Effector memory CD8-positive, alpha-beta T cell (primary cell): ENCODE data around the gene SOS2.
"Not testable (repeated sequence)": the region's sequence is repeated elsewhere in the genome, so short reads cannot be mapped to it uniquely, and the experiment has no call there.

Experiments used
- ATAC-seq: fragments of 150-1000 bp; cut with Tn5 transposase; replicated peaks from 2 replicates; pipeline ENCODE4 v1.10.0; 2021; ENCODE audit warnings: mild to moderate bottlenecking, moderate library complexity
- DNase-seq, 3 experiments: peaks; one replicate each; pipeline ENCODE4 v3.0.0; 2021
- H3K27ac Mint-ChIP-seq, 2 donors: one replicate each; pipeline ENCODE4 v1.8.0; 2022; ENCODE audit warnings: mild to moderate bottlenecking in 2 of 2, mixed read lengths in 2 of 2, moderate library complexity in 2 of 2
- H3K27me3 Mint-ChIP-seq, 2 donors: one replicate each; pipeline ENCODE4 v1.8.0; 2022; ENCODE audit warnings: mixed read lengths in 2 of 2
- H3K36me3 Mint-ChIP-seq: one replicate; pipeline ENCODE4 v1.8.0; 2022; ENCODE audit warnings: mild to moderate bottlenecking, moderate library complexity, mixed read lengths; ENCODE audit not compliant: insufficient read depth
- H3K4me1 Mint-ChIP-seq, 2 donors: one replicate each; pipeline ENCODE4 v1.8.0; 2022; ENCODE audit warnings: low read depth in 2 of 2, mixed read lengths in 2 of 2
- H3K4me3 Mint-ChIP-seq, 2 donors: one replicate each; pipeline ENCODE4 v1.8.0; 2022; ENCODE audit warnings: mild to moderate bottlenecking in 2 of 2, mixed read lengths in 2 of 2, moderate library complexity in 2 of 2
- H3K9me3 Mint-ChIP-seq, 2 donors: one replicate each; pipeline ENCODE4 v1.8.0; 2022; ENCODE audit warnings: mixed read lengths in 2 of 2

Gene SOS2

GRCh38 chr14:50215416-50215815 is 16.0 kb downstream of the SOS2 start:
- no peaks in the 10 kb centered on the region for H3K9me3 Mint-ChIP-seq
- H3K36me3 Mint-ChIP-seq = peaks cover 9% of the 10 kb centered on the region
- DNase-seq = no peak
- no peak overlapping the region for H3K4me3 Mint-ChIP-seq
- ATAC-seq = no peak
- H3K27ac Mint-ChIP-seq = no peak overlapping the region
- no peaks in the 10 kb centered on the region for H3K27me3 Mint-ChIP-seq
- peaks cover 12 to 30% of the 10 kb centered on the region in 2 donors for H3K4me1 Mint-ChIP-seq

- ATAC-seq = no peak
- H3K9me3 Mint-ChIP-seq = no peaks in the 10 kb centered on the region
- H3K4me1 Mint-ChIP-seq = peaks cover 9 to 27% of the 10 kb centered on the region in 2 donors
- H3K27ac Mint-ChIP-seq = no peak overlapping the region
- no peak for DNase-seq
- no peak overlapping the region for H3K4me3 Mint-ChIP-seq
- H3K36me3 Mint-ChIP-seq = peaks cover 9% of the 10 kb centered on the region
- no peaks in the 10 kb centered on the region for H3K27me3 Mint-ChIP-seq
These were observed 17.6 kb downstream of the SOS2 start for GRCh38 chr14:50213795-50214194.

GRCh38 chr14:50212726-50213125 is 18.7 kb downstream of the SOS2 start:
- Mint-ChIP-seq H3K9me3 (no peaks in the 10 kb centered on the region), H3K4me3 (no peak overlapping the region), H3K36me3 (peaks cover 7% of the 10 kb centered on the region), H3K4me1 (peaks cover 7 to 32% of the 10 kb centered on the region in 2 donors), H3K27me3 (no peaks in the 10 kb centered on the region), H3K27ac (no peak overlapping the region)
- no peak for ATAC-seq
- DNase-seq = no peak

GRCh38 chr14:50210074-50210473 is 21.3 kb downstream of the SOS2 start:
- no peaks in the 10 kb centered on the region for H3K27me3 Mint-ChIP-seq
- peaks cover 9 to 35% of the 10 kb centered on the region in 2 donors for H3K4me1 Mint-ChIP-seq
- H3K4me3 Mint-ChIP-seq = no peak overlapping the region
- H3K36me3 Mint-ChIP-seq = peaks cover 14% of the 10 kb centered on the region
- ATAC-seq (no peak), DNase-seq (no peak)
- no peaks in the 10 kb centered on the region for H3K9me3 Mint-ChIP-seq
- no peak overlapping the region for H3K27ac Mint-ChIP-seq

GRCh38 chr14:50198499-50198898 is 32.9 kb downstream of the SOS2 start:
- H3K27me3 Mint-ChIP-seq = no peaks in the 10 kb centered on the region
- peaks cover 37% of the 10 kb centered on the region for H3K36me3 Mint-ChIP-seq
- no peak for ATAC-seq
- no peaks in the 10 kb centered on the region for H3K4me1 Mint-ChIP-seq
- DNase-seq = no peak
- H3K9me3 Mint-ChIP-seq = no peaks in the 10 kb centered on the region
- H3K4me3 Mint-ChIP-seq = no peak overlapping the region
- no peak overlapping the region for H3K27ac Mint-ChIP-seq

- no peaks in the 10 kb centered on the region for H3K27me3 Mint-ChIP-seq
- no peak overlapping the region for H3K4me3 Mint-ChIP-seq
- no peaks in the 10 kb centered on the region for H3K4me1 Mint-ChIP-seq
- H3K9me3 Mint-ChIP-seq = no peaks in the 10 kb centered on the region
- H3K27ac Mint-ChIP-seq = no peak overlapping the region
- ATAC-seq (no peak), DNase-seq (no peak)
- H3K36me3 Mint-ChIP-seq = peaks cover 39% of the 10 kb centered on the region
These were observed 39.9 kb downstream of the SOS2 start for GRCh38 chr14:50191499-50191898.

GRCh38 chr14:50186107-50186506 is 45.3 kb downstream of the SOS2 start:
- Mint-ChIP-seq H3K4me1 (no peaks in the 10 kb centered on the region), H3K27ac (no peak overlapping the region), H3K9me3 (no peaks in the 10 kb centered on the region), H3K4me3 (no peak overlapping the region), H3K27me3 (no peaks in the 10 kb centered on the region), H3K36me3 (peaks cover 46% of the 10 kb centered on the region)
- no peak for DNase-seq
- no peak for ATAC-seq

GRCh38 chr14:50173891-50174290 is 57.5 kb downstream of the SOS2 start:
- peaks cover 35% of the 10 kb centered on the region for H3K36me3 Mint-ChIP-seq
- H3K4me1 Mint-ChIP-seq = no peaks in the 10 kb centered on the region
- ATAC-seq = no peak
- H3K9me3 Mint-ChIP-seq = no peaks in the 10 kb centered on the region
- no peak overlapping the region for H3K27ac Mint-ChIP-seq
- no peak for DNase-seq
- H3K27me3 Mint-ChIP-seq = no peaks in the 10 kb centered on the region
- H3K4me3 Mint-ChIP-seq = no peak overlapping the region

- peaks cover 28% of the 10 kb centered on the region for H3K36me3 Mint-ChIP-seq
- peak overlapping the region in 1 of 2 donors; percentile 35 for H3K27ac Mint-ChIP-seq
- ATAC-seq (no peak), DNase-seq (no peak)
- H3K27me3 Mint-ChIP-seq = no peaks in the 10 kb centered on the region
- H3K9me3 Mint-ChIP-seq = no peaks in the 10 kb centered on the region
- H3K4me1 Mint-ChIP-seq = no peaks in the 10 kb centered on the region
- H3K4me3 Mint-ChIP-seq = no peak overlapping the region
These were observed 59.5 kb downstream of the SOS2 start for GRCh38 chr14:50171895-50172294.

- not testable (repeated sequence) for H3K27ac Mint-ChIP-seq
These were observed 64.0 kb downstream of the SOS2 start for GRCh38 chr14:50167381-50167780.

GRCh38 chr14:50156111-50156510 is 75.3 kb downstream of the SOS2 start:
- DNase-seq (no peak), ATAC-seq (no peak)
- Mint-ChIP-seq H3K4me1 (no peaks in the 10 kb centered on the region), H3K36me3 (peaks cover 39% of the 10 kb centered on the region), H3K27ac (no peak overlapping the region), H3K9me3 (no peaks in the 10 kb centered on the region), H3K4me3 (no peak overlapping the region), H3K27me3 (no peaks in the 10 kb centered on the region)

More at GRCh38 chr14:50167381-50167780, 64.0 kb downstream of the SOS2 start:
- H3K9me3 Mint-ChIP-seq, H3K4me3 Mint-ChIP-seq, H3K27me3 Mint-ChIP-seq, DNase-seq, H3K4me1 Mint-ChIP-seq, ATAC-seq: not testable (repeated sequence)
- H3K36me3 Mint-ChIP-seq = peaks cover 23% of the 10 kb centered on the region

- H3K27me3 Mint-ChIP-seq = no peaks in the 10 kb centered on the region
- no peaks in the 10 kb centered on the region for H3K9me3 Mint-ChIP-seq
- H3K27ac Mint-ChIP-seq = peak overlapping the region in 1 of 2 donors; percentile 44
- H3K4me1 Mint-ChIP-seq = no peaks in the 10 kb centered on the region
- H3K36me3 Mint-ChIP-seq = peaks cover 52% of the 10 kb centered on the region
- H3K4me3 Mint-ChIP-seq = no peak overlapping the region
- ATAC-seq (no peak), DNase-seq (no peak)
These were observed 82.6 kb downstream of the SOS2 start for GRCh38 chr14:50148799-50149198.

- no peaks in the 10 kb centered on the region for H3K4me1 Mint-ChIP-seq
- no peaks in the 10 kb centered on the region for H3K9me3 Mint-ChIP-seq
- ATAC-seq (no peak), DNase-seq (no peak)
- H3K4me3 Mint-ChIP-seq = no peak overlapping the region
- no peaks in the 10 kb centered on the region for H3K36me3 Mint-ChIP-seq
- no peak overlapping the region for H3K27ac Mint-ChIP-seq
- H3K27me3 Mint-ChIP-seq = no peaks in the 10 kb centered on the region
These were observed 92.2 kb downstream of the SOS2 start for GRCh38 chr14:50139192-50139591.

- DNase-seq (no peak), ATAC-seq (no peak)
- Mint-ChIP-seq H3K9me3 (no peaks in the 10 kb centered on the region), H3K4me3 (no peak overlapping the region), H3K4me1 (no peaks in the 10 kb centered on the region), H3K27ac (peak overlapping the region in 1 of 2 donors; percentile 44), H3K36me3 (peaks cover 22% of the 10 kb centered on the region), H3K27me3 (no peaks in the 10 kb centered on the region)
These were observed 103.6 kb downstream of the SOS2 start for GRCh38 chr14:50127802-50128201.

GRCh38 chr14:50123062-50123461 is 108.3 kb downstream of the SOS2 start:
- no peaks in the 10 kb centered on the region for H3K27me3 Mint-ChIP-seq
- H3K4me3 Mint-ChIP-seq = no peak overlapping the region
- no peaks in the 10 kb centered on the region for H3K4me1 Mint-ChIP-seq
- DNase-seq (no peak), ATAC-seq (no peak)
- H3K9me3 Mint-ChIP-seq = no peaks in the 10 kb centered on the region
- peaks cover 9% of the 10 kb centered on the region for H3K36me3 Mint-ChIP-seq
- H3K27ac Mint-ChIP-seq = no peak overlapping the region
